NCI-H69 (cell line): ENCODE data around the gene REM1.
"Not testable (repeated sequence)": the region's sequence is repeated elsewhere in the genome, so short reads cannot be mapped to it uniquely, and the experiment has no call there.

Source experiments
- DNase-seq: peaks from one replicate; lab custom pipeline; 2025; lab: John Stamatoyannopoulos, UW

Gene REM1, protein sequence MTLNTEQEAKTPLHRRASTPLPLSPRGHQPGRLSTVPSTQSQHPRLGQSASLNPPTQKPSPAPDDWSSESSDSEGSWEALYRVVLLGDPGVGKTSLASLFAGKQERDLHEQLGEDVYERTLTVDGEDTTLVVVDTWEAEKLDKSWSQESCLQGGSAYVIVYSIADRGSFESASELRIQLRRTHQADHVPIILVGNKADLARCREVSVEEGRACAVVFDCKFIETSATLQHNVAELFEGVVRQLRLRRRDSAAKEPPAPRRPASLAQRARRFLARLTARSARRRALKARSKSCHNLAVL

GRCh38 chr20:31474758-31475427 lies at the start of gene REM1, which contains the start of gene DEFB124:
Gene REM1 (plus strand): TSS chr20:31475288. CDS start chr20:31476446, 1,158 bp downstream.
Gene DEFB124 (minus strand): TSS chr20:31475127. CDS start chr20:31473013, 2,114 bp downstream.
- peak; percentile 19 for DNase-seq

GRCh38 chr20:31425797-31426196 lies 49.3 kb upstream of the REM1 start:
- no peak for DNase-seq

DNA sequence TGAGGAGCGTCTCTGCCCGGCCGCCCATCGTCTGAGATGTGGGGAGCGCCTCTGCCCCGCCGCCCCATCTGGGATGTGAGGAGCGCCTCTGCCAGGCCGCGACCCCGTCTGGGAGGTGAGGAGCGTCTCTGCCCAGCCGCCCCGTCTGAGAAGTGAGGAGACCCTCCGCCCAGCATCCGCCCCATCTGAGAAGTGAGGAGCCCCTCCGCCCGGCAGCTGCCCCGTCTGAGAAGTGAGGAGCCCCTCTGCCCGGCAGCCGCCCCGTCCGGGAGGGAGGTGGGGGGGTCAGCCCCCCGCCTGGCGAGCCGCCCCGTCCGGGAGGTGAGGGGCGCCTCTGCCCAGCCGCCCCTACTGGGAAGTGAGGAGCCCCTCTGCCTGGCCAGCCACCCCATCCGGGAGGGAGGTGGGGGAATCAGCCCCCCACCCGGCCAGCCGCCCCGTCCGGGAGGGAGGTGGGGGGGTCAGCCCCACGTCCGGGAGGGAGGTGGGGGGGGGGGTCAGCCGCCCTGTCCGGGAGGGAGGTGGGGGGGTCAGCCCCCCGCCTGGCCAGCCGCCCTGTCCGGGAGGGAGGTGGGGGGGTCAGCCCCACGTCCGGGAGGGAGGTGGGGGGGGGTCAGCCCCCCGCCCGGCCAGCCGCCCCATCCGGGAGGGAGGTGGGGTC lies 48.1 kb upstream of the REM1 start:
- not testable (repeated sequence) for DNase-seq

DNA sequence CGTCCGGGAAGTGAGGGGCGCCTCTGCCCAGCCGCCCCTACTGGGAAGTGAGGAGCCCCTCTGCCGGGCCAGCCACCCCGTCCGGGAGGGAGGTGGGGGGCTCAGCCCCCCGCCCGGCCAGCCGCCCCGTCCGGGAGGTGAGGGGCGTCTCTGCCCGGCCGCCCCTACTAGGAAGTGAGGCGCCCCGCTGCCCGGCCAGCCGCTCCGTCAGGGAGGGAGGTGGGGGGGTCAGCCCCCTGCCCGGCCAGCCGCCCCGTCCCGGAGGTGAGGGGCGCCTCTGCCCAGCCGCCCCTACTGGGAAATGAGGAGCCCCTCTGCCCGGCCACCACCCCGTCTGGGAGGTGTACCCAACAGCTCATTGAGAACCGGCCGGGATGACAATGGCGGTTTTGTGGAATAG lies 47.5 kb upstream of the REM1 start:
- DNase-seq = not testable (repeated sequence)

DNA sequence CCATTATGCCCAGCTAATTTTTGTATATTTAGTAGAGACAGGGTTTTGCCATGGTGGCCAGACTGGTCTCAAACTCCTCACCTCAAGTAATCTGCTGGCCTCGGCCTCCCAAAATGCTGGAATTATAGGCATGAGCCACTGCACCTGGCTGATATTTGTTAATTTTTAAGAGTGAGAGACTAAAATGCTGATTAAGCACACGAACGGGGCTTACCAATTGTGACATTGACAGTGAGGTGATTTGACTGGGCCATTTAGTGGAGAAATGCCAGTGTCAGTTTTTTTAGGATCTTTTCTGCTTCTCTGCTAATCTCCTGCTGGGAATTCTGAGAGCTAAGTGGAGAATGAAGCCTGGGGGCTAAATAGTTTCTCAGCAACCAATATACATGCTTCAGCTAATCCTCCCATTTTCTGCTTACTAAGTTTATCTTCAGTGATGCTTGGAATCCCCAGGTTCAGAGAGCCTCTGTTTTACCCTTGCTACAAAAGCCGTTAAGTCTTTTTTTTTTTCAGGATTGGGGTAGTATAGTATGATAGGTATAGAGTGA lies 44.4 kb upstream of the REM1 start:
- DNase-seq = no peak

DNA sequence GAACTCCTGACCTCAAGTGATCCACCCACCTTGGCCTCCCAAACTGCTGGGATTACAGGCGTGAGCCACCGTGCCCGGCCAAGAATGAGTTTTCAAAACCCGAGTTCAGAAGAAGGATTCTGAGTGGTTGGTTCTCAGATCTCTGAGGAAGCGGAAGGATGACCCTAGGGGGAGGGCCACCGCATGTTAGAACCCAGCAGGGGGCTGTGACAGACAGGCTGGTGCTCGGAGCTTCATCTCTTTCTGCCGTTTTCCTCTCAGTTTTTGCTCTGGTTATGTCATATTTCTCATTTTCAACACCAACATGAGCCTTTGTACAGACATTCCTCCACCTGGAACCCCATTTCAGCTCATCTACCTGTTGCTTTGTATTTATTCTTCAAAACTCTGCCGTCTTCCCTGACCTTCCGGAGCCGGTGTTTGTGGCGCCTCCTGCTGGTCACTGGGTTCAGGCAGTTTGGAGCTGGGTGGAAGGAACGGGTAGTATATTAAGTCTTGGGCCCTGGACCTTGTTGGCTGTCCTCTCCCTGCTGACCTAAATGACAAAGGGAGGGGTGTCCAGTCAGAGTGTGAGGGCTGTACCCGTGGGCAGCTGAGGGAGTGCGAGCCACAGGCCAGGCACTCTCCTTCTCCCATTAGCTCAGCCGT lies 35.0 kb upstream of the REM1 start, which contains the start of gene DEFB123:
TSS of gene DEFB123 (plus strand) at position 621 of the 648 bp plus-strand sequence. CDS start 67 bp downstream, outside the sequence.
- no peak for DNase-seq

DNA sequence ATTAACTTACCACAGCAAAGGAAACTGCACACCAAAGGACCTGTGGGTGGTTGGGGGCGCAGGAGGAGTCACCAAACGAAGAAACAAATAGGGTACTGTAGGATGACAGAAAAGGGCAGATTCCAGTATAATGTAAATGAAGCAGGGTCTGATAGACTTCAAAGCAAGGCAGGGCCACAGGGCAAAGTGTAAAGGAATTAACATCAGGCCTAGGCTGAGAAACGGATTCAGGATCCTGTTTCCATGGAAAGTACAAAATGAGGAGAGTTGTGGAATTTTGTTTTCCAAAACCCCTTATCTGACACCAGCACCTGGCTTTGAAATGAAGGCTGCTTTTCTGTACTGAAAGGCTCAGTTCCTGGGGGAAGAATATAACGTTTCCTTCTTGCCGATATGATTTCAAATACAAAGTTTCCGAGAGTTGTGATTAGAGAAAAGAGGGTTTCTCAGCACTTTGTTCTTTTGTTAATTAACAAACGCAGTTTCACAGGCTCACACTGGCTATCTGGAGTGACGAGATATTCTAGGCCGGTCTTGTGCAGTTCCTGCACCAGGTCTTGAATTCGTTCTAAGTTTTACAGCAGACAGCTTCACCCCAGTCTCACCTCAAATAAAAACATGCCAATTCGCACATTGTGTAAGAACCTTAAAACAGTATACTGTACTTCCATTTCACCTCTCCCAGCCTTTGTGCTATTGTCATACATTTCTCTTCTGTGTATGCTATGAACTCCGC lies 28.8 kb upstream of the REM1 start:
- DNase-seq = no peak

- no peak for DNase-seq
Measured at GRCh38 chr20:31449511-31450414, 25.3 kb upstream of the REM1 start.

GRCh38 chr20:31452575-31452974 lies 22.5 kb upstream of the REM1 start:
- no peak for DNase-seq

GRCh38 chr20:31454361-31454760 lies 20.7 kb upstream of the REM1 start:
- no peak for DNase-seq

DNA sequence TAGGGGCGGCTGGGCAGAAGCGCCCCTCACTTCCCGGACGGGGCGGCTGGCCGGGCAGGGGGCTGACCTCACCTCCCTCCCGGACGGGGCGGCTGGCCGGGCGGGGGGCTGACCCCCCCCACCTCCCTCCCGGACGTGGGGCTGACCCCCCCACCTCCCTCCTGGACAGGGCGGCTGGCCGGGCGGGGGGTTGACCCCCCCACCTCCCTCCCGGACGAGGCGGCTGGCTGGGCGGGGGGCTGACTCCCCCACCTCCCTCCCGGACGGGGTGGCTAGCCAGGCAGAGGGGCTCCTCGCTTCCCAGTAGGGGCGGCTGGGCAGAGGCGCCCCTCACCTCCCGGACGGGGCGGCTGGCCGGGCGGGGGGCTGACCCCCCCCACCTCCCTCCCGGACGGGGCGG lies 4.1 kb upstream of the REM1 start:
- not testable (repeated sequence) for DNase-seq

GRCh38 chr20:31472395-31473330 lies 2.4 kb upstream of the REM1 start:
- no peak for DNase-seq

GRCh38 chr20:31473331-31474096 lies 1.6 kb upstream of the REM1 start:
- no peak for DNase-seq

DNA sequence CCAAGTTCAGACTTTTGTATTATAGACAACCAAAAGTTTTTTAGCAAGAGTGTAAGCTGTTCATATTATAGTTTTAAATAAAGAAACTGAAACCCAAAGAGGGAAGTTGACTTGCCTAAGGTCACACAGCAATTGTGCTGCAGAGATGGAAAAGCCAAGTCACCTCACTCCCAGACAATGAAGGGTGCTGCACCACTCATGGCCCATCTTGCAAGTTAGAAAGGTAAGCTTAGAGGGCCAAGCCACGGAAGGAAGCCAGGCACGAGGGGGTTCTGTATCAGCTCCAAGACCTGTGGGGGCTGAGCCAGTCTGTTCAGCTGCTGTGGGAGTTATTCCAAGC lies 1.0 kb upstream of the REM1 start:
- DNase-seq = no peak

GRCh38 chr20:31475472-31476293 lies 595 bp downstream of the REM1 start:
- DNase-seq = peak; percentile 20

GRCh38 chr20:31476294-31476585 lies 1.2 kb downstream of the REM1 start:
- no peak for DNase-seq

DNA sequence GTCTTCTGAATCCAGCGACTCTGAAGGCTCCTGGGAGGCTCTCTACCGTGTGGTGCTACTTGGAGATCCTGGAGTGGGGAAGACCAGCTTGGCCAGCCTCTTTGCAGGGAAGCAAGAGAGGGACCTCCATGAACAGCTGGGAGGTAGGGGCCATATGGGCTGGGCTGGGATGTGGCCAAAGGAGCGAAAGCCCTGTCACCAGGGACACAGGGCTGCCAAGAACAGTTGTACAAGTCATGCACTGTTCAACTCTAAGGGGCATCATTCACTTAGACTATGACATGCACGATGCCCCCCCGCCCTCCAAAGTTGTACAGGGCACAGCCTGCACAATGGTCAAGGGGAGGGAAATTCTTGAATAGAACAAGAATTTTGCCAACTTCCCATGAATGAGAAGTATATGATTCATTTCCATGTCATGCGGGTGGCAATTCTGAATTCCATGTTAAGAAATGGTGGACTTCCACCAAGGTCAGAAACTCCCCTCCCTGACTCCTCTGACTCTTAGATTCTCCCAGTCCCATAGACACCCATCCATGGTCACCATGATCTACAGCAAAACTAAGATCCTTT lies 1.6 kb downstream of the REM1 start:
- DNase-seq = no peak
